MM.1S (cell line): ENCODE measurements around the gene PIGT.

Experiments used
- CTCF ChIP-seq: fragments of 300-600 bp; sonication (generic); IDR thresholded peaks from 2 replicates; pipeline ENCODE4 v1.5.1; 2016; ENCODE audit warnings: antibody characterized with exemption, low read length, mixed read lengths
- EZH2 ChIP-seq: fragments of 300-600 bp; sonication (generic); optimal IDR thresholded peaks from 2 replicates; pipeline ENCODE3; 2017; ENCODE audit warnings: low read depth, mild to moderate bottlenecking, antibody characterized with exemption, low read length, mixed read lengths
- EZH2phosphoT487 ChIP-seq: fragments of 300-600 bp; sonication (generic); IDR thresholded peaks from 2 replicates; pipeline ENCODE4 v1.6.1; 2018; ENCODE audit warnings: antibody characterized with exemption, low read length

GRCh38 chr20:45415822-45416637 is at the start of gene PIGT:
- no peak for TF ChIP-seq CTCF
- no peak for TF ChIP-seq EZH2
- TF ChIP-seq EZH2phosphoT487 = no peak
